K562 (cell line): ENCODE data around the gene RNF145. TPM values are rescaled to one million over a fixed set of nuclear protein-coding genes. Genes with fewer than 3 reads are reported as not detected.

Experiments
- ATAC-seq: fragments of 200-7000 bp; cut with Tn5 transposase; 3 replicates; pipeline ENCODE4 v1.9.1; 2020; ENCODE audit warnings: moderate library complexity
- BruUV-seq: library from RNA; stranded (reverse); fragments of 400-500 nt; replicated peaks from 2 replicates; lab custom pipeline; 2021; lab: Mats Ljungman, UMichigan
- CTCF ChIA-PET: fragments of 300-600 bp; formaldehyde crosslinking; extraction: SDS; loops from one replicate; lab custom pipeline; 2021; ENCODE audit warnings: low intra/inter-chr PET ratio; lab: Yijun Ruan, JAX
- POLR2A ChIA-PET: fragments of 300-600, 350-650 bp; sonication (Branson Sonifier 250); formaldehyde crosslinking; extraction: SDS; loops from one replicate; lab custom pipeline; 2021; ENCODE audit warnings: antibody characterized with exemption, inconsistent platforms; lab: Yijun Ruan, JAX
- DNase-seq, 4 experiments: peaks; one replicate each; pipeline versions ENCODE4 v3.0.0 to v3.0.0-alpha.2; 2011 to 2018; ENCODE audit warnings: low spot score in 3 of 4, mixed read lengths in 3 of 4; ENCODE audit errors: extremely low read depth in 1 of 4
- FAIRE-seq: peaks from 2 replicates; lab custom pipeline; 2011; peaks lifted over from hg19 to GRCh38; lab: Jason Lieb, UNC
- H2AFZ ChIP-seq: 2 replicates; pipeline ENCODE4 v1.6.0; 2011; ENCODE audit warnings: low read depth, low read length, control low read depth, inconsistent platforms
- H3K27ac ChIP-seq: fragments of 200-600 bp; 3 replicates; pipeline ENCODE4 v1.8.0; 2011; ENCODE audit warnings: low read depth, mild to moderate bottlenecking, control low read depth, inconsistent platforms, low read length, moderate library complexity, mixed read lengths; ENCODE audit errors: extremely low read depth
- H3K27me3 ChIP-seq, 2 experiments: fragments of 300-600 bp in 1 of 2; 2 replicates in 1 of 2; 3 replicates in 1 of 2; pipeline versions ENCODE4 v1.6.0 to v1.8.0; 2011; ENCODE audit warnings: inconsistent platforms in 2 of 2, low read length in 2 of 2, mild to moderate bottlenecking in 1 of 2, mixed read lengths in 1 of 2, moderate library complexity in 1 of 2; ENCODE audit not compliant: control insufficient read depth in 2 of 2, insufficient read depth in 2 of 2
- H3K36me3 ChIP-seq: fragments of 300-600 bp; 3 replicates; pipeline ENCODE4 v1.8.0; 2011; ENCODE audit warnings: mild to moderate bottlenecking, low read length, inconsistent platforms; ENCODE audit not compliant: control insufficient read depth, insufficient read depth
- H3K4me1 ChIP-seq, 2 experiments: fragments of 200-600 bp in 1 of 2; replicated peaks in 1 of 2; 2 replicates in 1 of 2; 3 replicates in 1 of 2; pipeline versions ENCODE4 v1.5.1 to v1.8.0; 2011; ENCODE audit warnings: inconsistent platforms in 2 of 2, low read length in 2 of 2, mild to moderate bottlenecking in 1 of 2, mixed read lengths in 1 of 2, moderate library complexity in 1 of 2; ENCODE audit not compliant: control insufficient read depth in 2 of 2, insufficient read depth in 2 of 2
- H3K4me2 ChIP-seq: 2 replicates; pipeline ENCODE4 v1.6.1; 2011; ENCODE audit warnings: low read length, control low read depth, inconsistent platforms, mixed read lengths; ENCODE audit not compliant: insufficient read depth
- H3K4me3 ChIP-seq: fragments of 200-600 bp; sonication (generic), shearing (Covaris generic); 2 replicates; pipeline ENCODE4 v1.5.1; 2016; ENCODE audit warnings: control low read depth, inconsistent platforms
- H3K79me2 ChIP-seq: fragments of 200-600 bp; 3 replicates; pipeline ENCODE4 v1.8.0; 2011; ENCODE audit warnings: low read length, inconsistent platforms; ENCODE audit not compliant: control insufficient read depth, insufficient read depth
- H3K9ac ChIP-seq, 2 experiments: 2 replicates each; pipeline versions ENCODE4 v1.6.0 to v1.6.1; 2011; ENCODE audit warnings: low read depth in 2 of 2, low read length in 2 of 2, control low read depth in 1 of 2, inconsistent platforms in 1 of 2, mild to moderate bottlenecking in 1 of 2, mixed read lengths in 1 of 2; ENCODE audit not compliant: insufficient read depth in 1 of 2
- H3K9me1 ChIP-seq: one replicate; pipeline ENCODE4 v1.6.0; 2011; ENCODE audit warnings: inconsistent platforms, mild to moderate bottlenecking, low read length, moderate library complexity; ENCODE audit not compliant: control insufficient read depth, insufficient read depth
- H3K9me3 ChIP-seq: replicated peaks from 2 replicates; pipeline ENCODE4 v1.5.1; 2011; ENCODE audit warnings: low read depth, low read length, inconsistent platforms; ENCODE audit not compliant: control insufficient read depth, insufficient read depth
- H4K20me1 ChIP-seq: replicated peaks from 2 replicates; pipeline ENCODE4 v1.6.1; 2011; ENCODE audit warnings: low read length, inconsistent platforms, mixed read lengths; ENCODE audit not compliant: control insufficient read depth, insufficient read depth
- CBX1 ChIP-seq: sonication (generic); IDR thresholded peaks from 2 replicates; pipeline ENCODE4 v1.6.1; 2016; ENCODE audit warnings: antibody characterized with exemption, low read depth, mild to moderate bottlenecking
- HDAC2 ChIP-seq: fragments of 450-650 bp; IDR thresholded peaks from 2 replicates; pipeline ENCODE4 v1.6.1; 2016; ENCODE audit warnings: mild to moderate bottlenecking
- MBD2 ChIP-seq: sonication (generic); IDR thresholded peaks from 2 replicates; pipeline ENCODE4 v1.6.1; 2016; ENCODE audit warnings: low read depth, borderline replicate concordance
- NR1H2 ChIP-seq: sonication (generic); formaldehyde crosslinking; IDR thresholded peaks from 2 replicates; pipeline ENCODE4 v1.4.0; 2020; ENCODE audit warnings: mild to moderate bottlenecking, missing genetic modification reagents
- RBM34 ChIP-seq: fragments of 200-400 bp; formaldehyde crosslinking; IDR thresholded peaks from 2 replicates; pipeline ENCODE4 v1.6.1; 2018; ENCODE audit warnings: low read length, borderline replicate concordance; ENCODE audit not compliant: insufficient read depth
- WGBS: fragments of 100-300 bp; shearing (Covaris generic); methylation state at CpG from one replicate; pipeline ENCODE4 v1.1.6; 2016; ENCODE audit warnings: low coverage, mixed read lengths; ENCODE audit not compliant: insufficient coverage; ENCODE audit errors: missing lambda C conversion rate; 5-methylcytosine and 5-hydroxymethylcytosine counted together
- in situ Hi-C: fragments of 300-500 bp; cut with MboI; formaldehyde crosslinking; loops from 4 replicates; pipeline ENCODE4 v1.15.0; 2018; ENCODE audit warnings: inconsistent platforms, mixed read lengths
- intact Hi-C: fragments of 100-400 bp; cut with micrococcal nuclease; formaldehyde crosslinking; loops from 2 replicates; pipeline ENCODE4 v1.14.2; 2022
- polyA plus RNA-seq, 8 experiments: library from polyadenylated mRNA; depleted of rRNA in 4 of 8; stranded (reverse) in 5 of 8; unstranded in 3 of 8; fragments of >200 nt; fragmentation: Nextera tagmentation in 2 of 8; fragmentation: Illumina TruSeq in 1 of 8; extraction: Ambion mirVana in 2 of 8; extraction: Trizol in 1 of 8; gene quantifications; 2 replicates each; pipeline versions ENCODE4 v1.2.1 to v1.2.3, GENCODE V29; 2011 to 2014; ENCODE audit warnings: inconsistent platforms in 1 of 8, missing spikeins in 1 of 8
- total RNA-seq, 7 experiments: library from RNA; depleted of rRNA in 6 of 7; stranded (reverse); fragments of >200 nt in 6 of 7; fragmentation: Illumina TruSeq in 2 of 7; extraction: Trizol in 2 of 7; gene quantifications; 2 replicates each; pipeline versions ENCODE4 v1.2.1 to v1.2.3, GENCODE V29; 2011 to 2021; ENCODE audit warnings: low replicate concordance in 1 of 7
- TF ChIP-seq, protein P1 (sequence below): fragments of 250-450 bp; sonication (Bioruptor Pico); IDR thresholded peaks from 2 replicates; pipeline ENCODE4 v1.8.0; 2022; ENCODE audit warnings: inconsistent platforms

The RNF145 gene
- total and polyA plus RNA-seq, 9 of the 15 experiments (the other 6 are each of a cell fraction or from before 2014, with no cell fraction given) = 13.6 to 40.7 (median 25.4) TPM

DNA sequence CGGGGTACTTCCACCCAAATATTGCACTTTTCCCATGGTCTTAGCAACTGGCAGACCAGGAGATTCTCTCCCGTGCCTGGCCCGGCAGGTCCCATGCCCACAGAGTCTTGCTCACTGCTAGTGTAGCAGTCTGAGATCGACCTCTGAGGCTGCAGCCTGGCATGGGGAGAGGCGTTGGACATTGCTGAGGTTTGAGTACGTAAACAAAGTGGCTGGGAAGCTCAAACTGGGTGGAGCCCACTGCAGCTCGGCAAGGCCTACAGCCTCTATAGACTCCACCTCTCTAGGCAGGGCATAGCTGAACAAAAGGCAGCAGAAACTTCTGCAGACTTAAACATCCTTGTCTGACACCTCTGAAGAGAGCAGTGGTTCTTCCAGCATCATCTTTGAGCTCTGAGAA lies 69.6 kb downstream of the RNF145 start (continued):
- no peak for TF ChIP-seq CBX1
- TF ChIP-seq, protein P1, sequence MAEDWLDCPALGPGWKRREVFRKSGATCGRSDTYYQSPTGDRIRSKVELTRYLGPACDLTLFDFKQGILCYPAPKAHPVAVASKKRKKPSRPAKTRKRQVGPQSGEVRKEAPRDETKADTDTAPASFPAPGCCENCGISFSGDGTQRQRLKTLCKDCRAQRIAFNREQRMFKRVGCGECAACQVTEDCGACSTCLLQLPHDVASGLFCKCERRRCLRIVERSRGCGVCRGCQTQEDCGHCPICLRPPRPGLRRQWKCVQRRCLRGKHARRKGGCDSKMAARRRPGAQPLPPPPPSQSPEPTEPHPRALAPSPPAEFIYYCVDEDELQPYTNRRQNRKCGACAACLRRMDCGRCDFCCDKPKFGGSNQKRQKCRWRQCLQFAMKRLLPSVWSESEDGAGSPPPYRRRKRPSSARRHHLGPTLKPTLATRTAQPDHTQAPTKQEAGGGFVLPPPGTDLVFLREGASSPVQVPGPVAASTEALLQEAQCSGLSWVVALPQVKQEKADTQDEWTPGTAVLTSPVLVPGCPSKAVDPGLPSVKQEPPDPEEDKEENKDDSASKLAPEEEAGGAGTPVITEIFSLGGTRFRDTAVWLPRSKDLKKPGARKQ (CRISPR knock-in tag) = no peak

DNA sequence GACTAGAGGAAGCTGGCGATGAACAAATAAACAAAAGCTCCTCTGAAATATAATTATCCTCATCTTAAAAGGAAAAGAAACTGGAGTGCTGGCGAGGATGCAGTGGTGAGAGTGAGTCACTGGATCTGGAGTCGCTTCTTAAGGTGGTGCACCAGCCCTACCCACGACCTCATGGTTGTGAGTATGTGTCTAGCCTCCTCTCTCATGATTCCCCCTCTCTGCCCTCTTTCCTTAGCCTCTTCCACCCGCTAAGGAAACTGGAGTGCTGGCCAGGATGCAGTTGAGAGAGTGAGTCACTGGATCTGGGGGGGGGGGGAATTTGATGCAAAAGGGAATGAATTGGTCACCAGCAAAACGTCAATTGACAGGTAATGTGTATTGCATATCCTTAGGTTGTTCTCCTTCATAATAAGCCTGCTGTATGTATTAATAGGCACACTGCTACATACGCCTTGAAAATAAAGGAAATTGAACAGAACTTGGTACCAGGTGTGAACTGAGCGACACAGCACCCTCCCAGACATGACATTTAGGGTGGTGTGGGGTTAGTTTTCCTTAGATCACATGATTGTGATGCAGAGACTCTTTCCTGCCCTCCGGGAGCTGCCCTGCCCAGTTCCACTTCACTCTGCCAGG lies 73.3 kb downstream of the RNF145 start:
- Histone ChIP-seq H3K27ac (no peak overlapping the region), H3K36me3 (no peaks in the 10 kb centered on the region), H3K79me2 (no peaks in the 10 kb centered on the region), H2AFZ (no peak overlapping the region), H3K9me3 (no peaks in the 10 kb centered on the region), H4K20me1 (no peaks in the 10 kb centered on the region), H3K27me3 (peaks cover 0 to 24% of the 10 kb centered on the region in 2 experiments; a peak in 4 of 5 replicates), H3K4me1 (no peaks in the 10 kb centered on the region; a peak in 1 of 5 replicates), H3K9me1 (no peaks in the 10 kb centered on the region), H3K4me3 (no peak overlapping the region), H3K4me2 (no peak overlapping the region), H3K9ac (no peak overlapping the region)
- intact Hi-C loops = no loop called here
- FAIRE-seq (no peak), ATAC-seq (no peak), DNase-seq (no peak)
- ChIA-PET POLR2A (no interaction called here), CTCF (no interaction called here)
- WGBS = 2% methylated on average over 8 of the region's 9 CpGs
- no TSS peak for BruUV-seq
- in situ Hi-C loops = loop anchor here (10.0 kb wide), 1 partner anchor 961 kb away; no protein-coding TSS in a partner anchor
- TF ChIP-seq MBD2 (no peak), RBM34 (no peak), HDAC2 (no peak), NR1H2 (CRISPR knock-in tag) (no peak)
